Measurements from ENCODE around the gene LIN7C. TPM values are rescaled to one million over a fixed set of nuclear protein-coding genes. Genes with fewer than 3 reads are reported as not detected.

Gene LIN7C
- total RNA-seq, 6 experiments from 2014 or later: 53.7 to 64.4 (median 60.2) TPM

GRCh38 chr11:27512238-27512637 lies 5.7 kb upstream of the LIN7C start:
- DNase-seq: no peak
- Mint-ChIP-seq H3K4me3 (no peak overlapping the region), H3K4me1 (ENCODE audit: low read depth) (peaks cover 26% of the 10 kb centered on the region), H3K27ac (no peak overlapping the region), H3K36me3 (ENCODE audit: low read depth) (peaks cover 11% of the 10 kb centered on the region), H3K9me3 (no peaks in the 10 kb centered on the region; the same call in 1 of the 2 replicates), H3K27me3 (ENCODE audit: insufficient read depth) (no peaks in the 10 kb centered on the region; the same call in 1 of the 2 replicates)
- TF ChIP-seq CTCF (IDR thresholded peaks at IDR 0.05): no peak

- no peak overlapping the region for H3K27ac Mint-ChIP-seq
- peaks cover 4% of the 10 kb centered on the region; the same call in 1 of the 2 replicates for H3K27me3 Mint-ChIP-seq (ENCODE audit: insufficient read depth)
- no peak for DNase-seq
- no peak for TF ChIP-seq CTCF (IDR thresholded peaks at IDR 0.05)
- H3K4me1 Mint-ChIP-seq (ENCODE audit: low read depth): peaks cover 36% of the 10 kb centered on the region
- H3K36me3 Mint-ChIP-seq (ENCODE audit: low read depth): peaks cover 5% of the 10 kb centered on the region
- H3K4me3 Mint-ChIP-seq: no peak overlapping the region
- H3K9me3 Mint-ChIP-seq: no peaks in the 10 kb centered on the region; the same call in 1 of the 2 replicates
Observed at GRCh38 chr11:27509908-27510307, 3.3 kb upstream of the LIN7C start.

- TF ChIP-seq CTCF (IDR thresholded peaks at IDR 0.05): no peak
- H3K36me3 Mint-ChIP-seq (ENCODE audit: low read depth): peaks cover 7% of the 10 kb centered on the region
- peak overlapping the region; percentile 94 for H3K27ac Mint-ChIP-seq
- H3K9me3 Mint-ChIP-seq: no peaks in the 10 kb centered on the region
- H3K27me3 Mint-ChIP-seq (ENCODE audit: insufficient read depth): peaks cover 4% of the 10 kb centered on the region; the same call in 1 of the 2 replicates
- H3K4me3 Mint-ChIP-seq: peak overlapping the region; percentile 94
- DNase-seq: no peak
- peaks cover 34% of the 10 kb centered on the region for H3K4me1 Mint-ChIP-seq (ENCODE audit: low read depth)
Observed at GRCh38 chr11:27507557-27508322, 1.2 kb upstream of the LIN7C start.

- no peak for DNase-seq
Observed at GRCh38 chr11:27505781-27506180, 788 bp downstream of the LIN7C start.

GRCh38 chr11:27504205-27504604 lies 2.4 kb downstream of the LIN7C start:
- DNase-seq: no peak
- Mint-ChIP-seq H3K27ac (no peak overlapping the region), H3K27me3 (ENCODE audit: insufficient read depth) (peaks cover 4% of the 10 kb centered on the region; the same call in 1 of the 2 replicates), H3K4me1 (ENCODE audit: low read depth) (peaks cover 51% of the 10 kb centered on the region), H3K36me3 (ENCODE audit: low read depth) (peaks cover 9% of the 10 kb centered on the region), H3K9me3 (no peaks in the 10 kb centered on the region), H3K4me3 (peak overlapping the region; percentile 94; the same call in 1 of the 2 replicates)
- no peak for TF ChIP-seq CTCF (IDR thresholded peaks at IDR 0.05)

More at GRCh38 chr11:27505781-27506180, 788 bp downstream of the LIN7C start:
- peak overlapping the region; percentile 94 for H3K27ac Mint-ChIP-seq
- H3K9me3 Mint-ChIP-seq: no peaks in the 10 kb centered on the region
- no peak for TF ChIP-seq CTCF (IDR thresholded peaks at IDR 0.05)
- peaks cover 7% of the 10 kb centered on the region for H3K36me3 Mint-ChIP-seq (ENCODE audit: low read depth)
- H3K27me3 Mint-ChIP-seq (ENCODE audit: insufficient read depth): peaks cover 4% of the 10 kb centered on the region; the same call in 1 of the 2 replicates
- peaks cover 47% of the 10 kb centered on the region for H3K4me1 Mint-ChIP-seq (ENCODE audit: low read depth)
- peak overlapping the region; percentile 94 for H3K4me3 Mint-ChIP-seq
